ENCODE results near the gene HHATL.

The HHATL gene, protein sequence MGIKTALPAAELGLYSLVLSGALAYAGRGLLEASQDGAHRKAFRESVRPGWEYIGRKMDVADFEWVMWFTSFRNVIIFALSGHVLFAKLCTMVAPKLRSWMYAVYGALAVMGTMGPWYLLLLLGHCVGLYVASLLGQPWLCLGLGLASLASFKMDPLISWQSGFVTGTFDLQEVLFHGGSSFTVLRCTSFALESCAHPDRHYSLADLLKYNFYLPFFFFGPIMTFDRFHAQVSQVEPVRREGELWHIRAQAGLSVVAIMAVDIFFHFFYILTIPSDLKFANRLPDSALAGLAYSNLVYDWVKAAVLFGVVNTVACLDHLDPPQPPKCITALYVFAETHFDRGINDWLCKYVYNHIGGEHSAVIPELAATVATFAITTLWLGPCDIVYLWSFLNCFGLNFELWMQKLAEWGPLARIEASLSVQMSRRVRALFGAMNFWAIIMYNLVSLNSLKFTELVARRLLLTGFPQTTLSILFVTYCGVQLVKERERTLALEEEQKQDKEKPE

DNA sequence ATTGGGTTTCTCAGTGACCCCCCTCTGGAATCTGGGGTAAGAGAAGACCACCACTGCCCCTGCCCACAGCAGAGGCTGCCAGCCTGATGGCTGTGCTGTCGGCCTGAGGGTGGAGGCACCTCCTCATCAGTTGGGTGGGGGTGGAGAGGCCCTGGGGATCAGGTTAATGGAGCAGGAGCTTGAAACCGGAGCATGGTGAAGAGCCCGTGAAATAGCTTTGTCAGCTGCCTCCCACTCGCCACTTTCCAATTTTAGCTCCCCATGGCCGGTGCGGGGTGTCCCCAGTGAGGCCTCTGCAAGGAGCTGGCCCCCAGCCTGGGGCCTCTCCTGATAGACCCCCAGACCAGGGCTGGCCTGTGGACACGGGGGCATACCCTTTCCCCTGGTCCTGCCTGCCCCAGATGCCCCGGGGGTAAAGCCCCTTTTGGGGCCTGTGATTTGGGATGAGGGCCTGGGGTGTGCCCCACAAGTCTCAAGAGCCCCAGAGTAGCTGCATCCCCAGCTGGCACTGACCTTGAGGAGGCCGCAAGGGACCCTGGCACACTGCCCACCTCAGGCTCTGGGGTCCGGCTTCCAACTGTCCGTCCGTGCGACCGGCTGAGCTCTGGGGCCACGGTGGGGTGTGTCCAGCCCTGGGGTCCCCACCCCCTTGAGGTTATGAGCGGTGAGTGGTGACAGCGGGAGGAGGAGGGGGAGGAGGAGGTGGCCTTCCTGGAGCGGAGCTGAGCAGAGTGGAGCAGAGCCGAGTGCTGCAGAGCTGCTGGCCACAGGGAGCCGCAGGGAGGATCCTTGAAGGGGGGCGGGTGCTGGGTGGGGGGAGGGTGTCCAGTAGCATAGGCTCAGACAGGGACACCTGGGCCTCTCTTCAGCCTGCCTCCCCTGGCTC lies at the start of gene HHATL:
Gene HHATL, minus strand, starts transcription at position 733 of the 886 bp plus-strand sequence. CDS start 1,972 bp downstream, outside the sequence.
- DNase-seq (ENCODE audit: low read depth): no peak

DNA sequence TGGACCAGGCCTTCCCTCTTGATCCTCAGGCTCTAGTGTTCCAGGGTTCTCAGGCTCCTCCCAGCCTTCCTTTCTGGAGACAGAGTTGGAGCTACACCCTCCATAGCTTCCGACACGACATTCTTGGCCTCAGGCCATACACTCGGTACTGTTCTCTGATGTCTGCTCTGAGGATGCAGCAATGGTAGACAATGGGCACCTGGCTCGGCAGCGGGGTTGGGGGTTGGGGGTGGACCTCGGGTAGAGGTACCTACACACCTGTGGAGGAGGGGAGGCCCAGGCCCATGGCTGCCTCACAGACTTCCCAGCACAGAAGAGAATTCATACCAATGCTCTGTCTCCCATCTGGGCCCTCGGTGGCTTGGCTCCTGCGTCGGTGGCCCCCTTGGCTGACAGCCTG lies 49.0 kb upstream of the HHATL start:
- no peak for DNase-seq (ENCODE audit: low read depth)

DNA sequence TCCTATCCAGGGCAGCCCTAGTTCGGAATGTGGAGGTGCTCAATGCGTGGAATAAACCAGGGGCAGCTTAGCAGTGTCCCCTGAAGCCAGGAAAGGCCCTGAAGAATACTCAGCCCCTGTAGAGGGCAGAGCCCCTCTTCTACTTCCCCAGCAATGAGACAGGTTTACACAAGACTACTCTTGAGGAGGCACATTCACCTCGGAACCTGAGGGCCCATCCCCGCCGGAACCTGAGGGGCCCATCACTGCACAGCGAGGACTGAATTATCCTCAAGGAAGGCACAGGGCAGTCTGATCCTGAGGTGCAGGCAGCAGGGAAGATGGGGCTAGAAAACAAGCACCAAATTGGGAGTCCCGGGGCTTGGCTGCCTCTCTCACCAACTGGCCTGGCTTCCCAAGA lies 48.2 kb upstream of the HHATL start:
- DNase-seq (ENCODE audit: low read depth): no peak

DNA sequence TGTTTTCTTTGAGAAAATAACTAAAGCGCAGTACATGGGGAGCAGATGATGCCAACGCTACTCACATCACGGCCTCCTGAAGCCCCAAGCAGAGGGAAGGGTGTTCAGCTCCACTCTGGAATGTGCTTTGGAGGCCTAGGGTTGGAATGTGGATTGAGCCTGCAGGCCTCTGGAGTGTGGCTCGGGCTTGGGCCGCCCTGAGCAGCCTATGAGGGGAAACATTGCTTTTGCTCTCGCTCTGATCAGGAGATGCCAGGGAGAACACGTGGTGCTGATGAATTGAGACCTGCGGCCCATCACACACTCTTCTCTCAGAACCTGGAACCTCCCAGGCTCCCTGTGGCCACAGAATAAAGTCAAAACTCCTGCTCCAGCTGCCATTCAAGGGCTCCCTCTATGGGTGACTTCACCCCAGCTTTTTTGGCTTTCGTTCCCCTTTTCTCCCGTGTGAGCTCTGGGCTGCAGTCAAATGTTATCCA lies 47.2 kb upstream of the HHATL start:
- peak; percentile 36 for DNase-seq (ENCODE audit: low read depth)

DNA sequence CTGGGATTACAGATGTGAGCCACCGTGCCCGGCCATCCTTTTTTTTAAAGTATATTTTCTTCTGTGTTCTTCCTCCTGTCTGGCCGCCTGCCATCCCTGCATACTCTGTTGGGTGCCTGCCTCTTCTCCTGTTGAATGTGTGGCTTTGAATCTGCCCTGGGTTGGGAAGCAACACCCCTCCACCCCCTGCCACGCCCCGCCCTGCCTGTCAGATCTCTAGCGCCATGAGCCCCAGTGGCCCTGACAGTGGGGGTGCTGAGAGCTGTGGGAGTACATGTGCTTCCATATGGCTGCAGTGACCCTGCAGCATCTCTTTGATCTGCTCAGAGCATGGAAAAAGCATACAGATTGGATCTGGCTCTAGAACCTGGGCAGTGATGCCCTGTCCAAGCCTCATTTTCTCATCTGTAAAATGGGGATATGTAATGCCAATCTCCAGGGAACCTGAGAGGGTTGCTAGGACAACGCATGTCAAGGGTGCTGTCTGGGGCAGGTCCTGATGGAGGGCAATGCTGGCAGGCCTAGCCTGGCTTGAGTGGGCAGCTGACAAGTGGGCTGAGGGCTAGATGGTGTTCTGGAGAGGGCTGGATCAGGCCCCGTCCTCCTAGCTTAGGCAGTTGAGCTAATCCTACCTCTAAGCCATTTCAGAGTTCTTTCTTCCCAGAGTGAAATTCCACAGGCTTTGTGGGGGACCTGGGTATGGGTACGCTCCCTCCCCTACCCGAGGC lies 46.6 kb upstream of the HHATL start:
- DNase-seq (ENCODE audit: low read depth): no peak

DNA sequence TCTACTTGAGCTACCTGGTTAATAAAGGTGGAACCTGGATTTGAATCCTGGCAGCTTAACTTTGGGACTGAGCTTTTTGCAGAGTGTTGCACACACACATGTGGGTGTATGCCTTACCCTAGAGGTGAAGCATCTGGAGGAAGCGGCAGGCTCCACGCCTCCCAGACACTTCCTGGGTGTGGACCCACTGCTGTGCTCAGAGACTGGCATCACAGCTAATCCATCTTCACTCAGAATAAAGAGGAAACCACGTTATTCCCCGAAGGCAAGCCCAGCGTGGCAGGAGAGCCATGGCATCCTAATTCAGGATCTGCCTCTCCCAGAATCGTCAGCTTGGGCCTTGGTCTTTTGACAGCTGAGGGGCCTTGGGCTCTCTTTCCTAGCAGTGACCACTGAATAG lies 45.0 kb upstream of the HHATL start:
- no peak for DNase-seq (ENCODE audit: low read depth)

DNA sequence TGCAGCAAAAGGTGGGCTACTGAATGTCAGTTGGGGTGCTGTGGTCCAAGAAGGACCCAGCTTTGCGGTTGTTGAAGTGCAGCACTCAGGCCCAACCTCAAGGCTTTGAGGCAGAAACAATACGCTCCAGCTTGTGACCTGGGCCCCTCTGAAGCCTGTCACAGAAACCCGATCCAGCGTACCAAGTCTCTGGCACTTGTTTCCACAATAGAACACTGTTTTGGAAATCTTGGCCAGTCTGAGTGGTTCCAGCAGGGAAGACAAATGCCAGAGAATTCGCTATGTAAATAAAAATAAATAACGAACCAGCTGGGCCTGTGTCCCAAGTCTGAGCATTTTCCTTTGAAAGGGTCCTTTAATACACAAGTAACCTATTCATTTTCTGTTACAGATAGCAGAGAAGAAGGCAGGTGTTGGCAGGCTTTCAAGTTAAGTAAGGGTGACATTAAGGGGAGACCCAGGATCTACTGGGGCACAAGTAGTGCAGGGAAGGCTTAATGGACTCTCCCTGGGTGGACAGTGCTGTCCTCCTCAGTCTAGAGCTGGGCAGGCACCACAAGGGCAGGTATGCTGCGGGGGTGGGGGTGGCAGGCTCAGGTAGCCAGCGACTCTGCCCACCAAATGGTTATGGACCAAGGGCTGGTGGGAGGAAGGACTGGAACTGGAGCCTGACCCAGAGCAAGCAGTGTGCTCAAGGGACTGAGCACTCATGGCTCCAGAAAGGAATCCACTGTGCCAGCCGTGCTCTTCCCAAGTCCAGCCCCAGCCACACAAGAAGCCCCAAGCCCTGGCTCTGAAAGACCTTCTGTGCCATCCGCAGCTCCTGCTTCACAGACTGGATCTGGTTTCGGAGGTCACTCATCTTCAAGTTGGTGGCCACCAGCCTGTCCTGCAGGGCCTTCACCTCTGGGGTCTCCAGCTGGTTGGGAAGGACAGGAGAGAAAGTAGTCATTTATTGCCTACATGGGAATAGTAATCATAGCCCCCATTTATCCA lies 44.2 kb upstream of the HHATL start:
- peak; percentile 95 for DNase-seq (ENCODE audit: low read depth)

DNA sequence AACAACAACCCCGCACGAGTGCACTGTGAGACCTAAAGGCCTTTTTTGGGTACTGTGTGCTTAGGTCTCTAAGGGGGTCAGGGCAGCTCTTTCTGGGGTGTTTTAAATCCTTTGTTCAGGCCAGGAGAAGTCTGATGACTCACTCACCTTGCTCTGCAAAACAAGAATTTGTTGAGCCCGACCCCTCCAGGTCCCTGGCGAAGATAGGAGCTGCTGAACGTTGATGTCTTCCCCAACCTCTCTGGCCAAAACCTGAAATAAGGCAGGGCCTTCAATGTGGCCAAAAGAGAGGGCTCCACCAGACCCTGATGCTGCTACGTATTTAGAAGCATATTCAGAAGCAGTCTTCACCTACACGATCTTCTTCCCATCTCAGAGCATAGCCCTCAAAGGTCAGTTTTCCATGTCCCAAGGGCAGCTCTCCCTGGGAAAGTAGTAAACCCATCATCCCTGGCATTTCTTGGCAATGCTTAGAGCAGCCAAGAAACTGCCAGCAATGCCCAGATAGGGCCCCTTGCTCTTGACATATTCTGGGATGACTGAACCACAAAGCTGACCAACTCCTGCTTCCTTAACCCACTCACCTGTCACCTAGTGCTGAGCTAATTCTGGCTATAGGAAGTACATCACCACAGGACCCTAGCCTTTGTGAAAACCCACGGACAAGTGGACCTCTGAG lies 43.3 kb upstream of the HHATL start:
- DNase-seq (ENCODE audit: low read depth): no peak

DNA sequence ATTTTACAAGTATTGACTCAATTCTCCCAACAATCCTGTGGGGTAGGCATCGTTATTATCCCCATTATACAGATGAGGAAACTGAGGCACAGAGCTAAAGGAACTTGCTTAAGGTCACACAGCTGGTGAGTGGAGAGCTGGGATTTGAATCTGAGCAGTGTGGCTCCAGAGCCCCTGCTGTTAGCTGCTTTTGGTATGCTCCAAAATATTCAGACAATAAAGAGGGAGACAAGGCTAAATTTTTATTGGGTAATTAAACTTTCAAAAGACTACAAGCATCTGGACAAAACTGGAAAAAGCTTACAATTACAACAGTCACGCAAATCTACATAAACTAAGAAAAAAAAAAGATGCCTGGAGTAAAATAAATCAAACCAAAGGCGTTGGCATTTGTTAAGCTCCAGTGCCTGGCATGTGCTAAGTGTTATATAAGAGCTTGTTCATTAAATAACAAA lies 42.7 kb upstream of the HHATL start:
- peak; percentile 53 for DNase-seq (ENCODE audit: low read depth)

DNA sequence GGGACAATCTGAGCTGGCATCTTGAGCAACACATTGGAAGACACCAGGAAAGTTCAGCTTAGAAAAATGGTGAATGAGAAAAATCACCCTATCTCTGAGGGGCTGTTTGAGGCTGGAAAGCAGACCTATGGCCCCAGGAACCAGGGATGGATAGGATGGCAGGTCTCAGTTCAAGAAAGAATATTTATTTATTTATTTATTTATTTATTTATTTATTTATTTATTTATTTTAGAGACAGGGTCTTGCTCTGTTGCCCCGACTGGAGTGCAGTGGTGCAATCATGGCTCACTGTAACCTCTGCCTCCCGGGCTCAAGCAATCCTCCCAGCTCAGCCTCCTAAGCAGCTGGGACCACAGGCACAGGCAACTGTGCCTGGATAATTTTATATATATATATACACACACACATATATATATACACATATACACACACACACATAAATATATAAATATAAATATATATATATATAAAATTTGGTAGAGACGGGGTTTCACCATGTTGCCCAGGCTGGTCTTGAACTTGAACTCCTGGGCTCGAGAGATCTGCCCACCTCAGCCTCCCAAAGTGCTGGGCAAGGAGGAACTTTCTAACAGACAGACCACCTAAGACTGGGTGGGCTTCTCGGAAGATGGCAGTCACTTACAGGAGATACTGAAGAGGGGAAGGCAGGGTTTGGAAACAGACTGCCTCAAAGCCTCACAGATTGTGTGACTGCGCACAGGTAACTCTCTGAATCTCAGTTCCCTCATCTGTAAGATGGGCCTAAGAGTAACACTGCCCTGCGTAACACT lies 40.8 kb upstream of the HHATL start:
- DNase-seq (ENCODE audit: low read depth): no peak

DNA sequence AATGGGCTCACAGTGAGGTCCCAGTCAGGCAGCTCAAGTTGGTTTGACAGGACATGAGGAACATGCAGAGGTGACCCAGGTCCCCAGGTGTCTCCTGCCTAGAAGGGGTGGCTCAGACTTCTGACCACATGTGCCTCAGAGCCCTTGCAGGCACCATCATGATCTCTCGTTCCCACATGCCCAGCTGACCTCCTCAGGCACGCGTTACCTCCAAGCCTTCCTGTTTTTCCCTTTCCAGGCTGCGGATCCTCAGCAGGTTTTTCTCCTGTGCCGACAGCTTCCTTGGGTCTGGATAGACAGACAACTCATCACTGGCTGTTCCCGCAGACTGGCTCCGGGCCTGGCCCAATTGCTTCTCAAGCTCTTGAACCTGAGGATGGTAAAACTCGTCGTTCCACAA lies 40.1 kb upstream of the HHATL start:
- DNase-seq (ENCODE audit: low read depth): no peak

DNA sequence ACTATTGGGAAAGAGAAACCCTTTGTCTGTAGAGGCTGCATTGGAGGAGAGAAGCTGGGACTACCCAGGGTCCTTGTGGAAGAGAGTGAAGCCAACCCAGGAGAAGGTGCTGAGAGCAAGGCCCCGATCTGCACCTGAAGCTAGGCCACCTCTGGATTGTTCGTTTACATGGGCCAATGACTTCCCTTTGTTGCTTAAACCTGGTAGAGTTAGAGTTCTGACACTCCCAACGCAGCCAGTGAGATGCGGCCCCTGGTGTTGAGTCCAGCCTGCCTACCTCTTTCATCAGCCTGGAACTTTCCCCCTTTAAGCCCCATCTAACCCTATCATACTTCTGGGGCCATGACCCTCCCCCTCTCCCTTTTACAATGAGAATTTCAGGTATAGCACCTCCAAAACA lies 39.7 kb upstream of the HHATL start:
- DNase-seq (ENCODE audit: low read depth): no peak

DNA sequence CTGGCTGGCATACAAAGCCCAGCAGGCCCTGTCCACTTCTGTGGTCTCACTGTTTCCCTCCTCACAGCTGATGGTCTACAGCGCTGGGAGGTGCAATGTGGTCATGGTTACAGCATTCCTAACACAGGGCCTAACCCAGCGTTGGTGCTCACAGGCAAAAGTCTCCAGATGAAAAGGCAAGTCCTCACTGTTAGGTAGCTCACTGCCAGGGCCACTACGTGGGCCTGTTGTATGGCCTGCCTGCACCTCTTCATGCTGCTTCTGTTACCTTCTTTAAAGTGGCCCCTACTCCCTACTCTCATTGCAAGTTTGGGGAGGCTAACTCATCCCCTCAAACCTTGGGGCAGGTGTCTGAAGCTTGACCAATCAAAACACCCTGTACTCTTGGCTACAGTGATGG lies 39.2 kb upstream of the HHATL start:
- DNase-seq (ENCODE audit: low read depth): no peak

DNA sequence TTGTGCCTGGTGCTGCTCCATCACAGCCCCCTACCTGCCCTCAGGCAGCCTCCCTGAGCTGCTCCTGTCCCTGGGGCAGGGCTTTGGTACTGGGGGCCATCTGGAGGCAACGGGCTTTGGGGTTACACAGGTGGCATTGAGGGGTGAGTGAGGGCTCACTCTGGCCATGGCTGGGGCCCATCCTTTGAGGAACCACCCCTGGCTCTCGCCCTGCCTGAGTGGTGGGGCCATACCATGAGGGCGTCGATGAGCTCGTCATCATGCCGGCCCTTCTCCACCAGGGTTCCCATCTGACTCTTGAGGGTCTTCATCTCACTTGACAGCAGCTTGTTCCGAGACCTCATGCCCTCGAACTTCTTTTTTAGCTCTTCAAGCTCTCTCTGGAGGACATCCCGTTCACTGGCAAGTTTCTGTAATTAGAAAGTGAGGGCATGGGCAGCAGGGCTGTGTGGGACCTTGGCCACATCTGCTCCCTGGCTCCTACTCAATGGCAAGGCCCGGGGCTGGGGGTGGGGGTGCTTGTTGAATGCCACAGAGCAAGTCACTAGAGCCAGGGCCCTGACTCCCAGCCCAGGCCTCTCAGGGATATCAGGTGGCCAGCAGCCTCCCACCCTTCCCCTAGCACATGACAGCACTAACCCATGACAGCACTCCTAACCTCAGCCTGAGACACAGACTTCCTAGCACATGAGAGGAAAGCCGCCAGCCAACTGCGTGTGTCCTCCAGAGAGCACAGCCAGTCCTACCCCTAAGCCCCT lies 37.0 kb upstream of the HHATL start:
- DNase-seq (ENCODE audit: low read depth): peak; percentile 36

DNA sequence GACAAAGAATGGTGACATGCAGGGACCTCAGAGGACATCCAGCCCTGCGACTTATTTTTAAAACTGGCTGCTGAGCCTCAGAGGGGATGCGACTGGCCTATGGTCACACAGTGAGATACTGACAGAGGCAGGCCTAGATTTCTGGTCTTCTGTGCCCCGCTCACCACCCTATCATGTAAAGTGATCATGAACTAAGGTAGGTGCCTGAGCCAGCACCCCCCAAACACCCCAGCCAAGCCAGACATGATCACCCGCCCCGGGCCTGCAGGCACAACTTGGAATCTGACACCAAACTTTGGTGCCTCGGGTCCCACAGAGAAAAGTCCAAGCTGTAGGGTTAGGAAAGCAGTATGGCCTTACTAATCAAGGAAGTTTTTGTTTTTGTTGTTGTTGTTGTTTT lies 33.9 kb upstream of the HHATL start:
- DNase-seq (ENCODE audit: low read depth): no peak

DNA sequence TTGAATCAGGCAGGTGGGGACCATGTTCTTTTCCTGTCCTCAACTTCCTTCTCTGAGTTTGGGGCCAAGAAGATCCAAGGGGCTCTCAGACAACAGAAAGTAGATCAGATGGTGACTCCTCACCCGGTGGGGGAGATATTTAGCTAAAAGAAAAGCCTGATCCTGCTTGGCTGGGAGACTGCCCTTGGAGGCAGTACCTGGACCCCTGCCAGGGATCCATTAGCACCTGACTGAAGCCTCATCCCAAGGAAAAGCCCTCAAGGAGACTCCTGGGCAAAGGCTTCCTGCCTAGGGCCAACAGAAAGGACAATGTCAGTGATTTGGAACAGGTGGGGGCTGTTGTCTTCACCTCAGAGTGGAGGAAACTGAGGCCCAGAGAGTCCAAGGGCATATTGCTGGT lies 33.5 kb upstream of the HHATL start:
- DNase-seq (ENCODE audit: low read depth): no peak

DNA sequence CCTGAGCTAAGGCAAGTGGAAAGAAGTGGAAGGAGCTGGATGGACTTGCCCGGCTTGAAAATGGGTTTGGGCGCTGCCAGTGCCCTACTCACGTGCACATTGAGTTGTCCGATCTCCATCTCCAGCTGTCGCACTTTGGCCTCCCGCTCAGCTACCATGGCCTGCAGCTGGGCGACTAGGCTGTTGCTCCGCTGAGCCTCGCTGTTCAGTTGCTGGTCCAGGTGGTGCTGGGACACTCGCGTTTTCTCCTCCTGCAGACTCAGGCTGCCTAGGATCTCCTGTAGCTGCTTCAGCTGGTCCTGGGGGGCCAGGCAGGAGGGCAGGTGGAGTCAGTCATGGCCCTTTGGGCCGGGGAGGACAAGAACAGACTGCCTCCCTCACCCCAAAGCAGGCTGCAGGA lies 33.0 kb upstream of the HHATL start:
- no peak for DNase-seq (ENCODE audit: low read depth)

DNA sequence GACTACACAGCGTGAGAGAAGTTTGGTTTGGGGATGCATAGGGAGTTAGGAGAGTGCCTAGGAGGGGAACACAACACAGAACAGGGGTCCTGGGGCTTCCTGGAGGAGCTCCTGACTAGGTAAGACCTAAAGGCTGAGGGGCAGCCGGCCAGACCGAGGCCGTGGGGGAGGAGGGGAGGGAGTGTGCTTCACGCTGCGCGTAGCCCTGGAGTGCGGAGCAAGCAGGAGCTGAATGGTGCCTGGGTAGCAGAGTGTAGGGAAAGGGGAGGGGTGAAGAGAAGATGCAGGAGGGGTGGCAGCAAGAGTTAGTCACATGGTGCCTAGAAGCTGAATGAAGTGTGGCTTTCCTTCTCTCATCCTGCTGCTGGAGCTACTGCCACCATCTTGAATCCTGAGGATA lies 32.4 kb upstream of the HHATL start:
- no peak for DNase-seq (ENCODE audit: low read depth)

Measured in fibroblast of gingiva (primary cell).